Rectal smooth muscle tissue (tissue), 1 donor: ENCODE measurements around the gene IQCE.
"Not testable (repeated sequence)": the region's sequence is repeated elsewhere in the genome, so short reads cannot be mapped to it uniquely, and the experiment has no call there.

Experiments
- H3K27ac ChIP-seq: one replicate; pipeline ENCODE4 v1.7.0; 2013; ENCODE audit warnings: low read depth, low read length, inconsistent platforms
- H3K27me3 ChIP-seq: one replicate; pipeline ENCODE4 v1.7.0; 2013; ENCODE audit warnings: low read length; ENCODE audit not compliant: control insufficient read depth, insufficient read depth
- H3K36me3 ChIP-seq: one replicate; pipeline ENCODE4 v1.7.0; 2013; ENCODE audit warnings: low read length; ENCODE audit not compliant: control insufficient read depth, insufficient read depth
- H3K4me1 ChIP-seq: one replicate; pipeline ENCODE4 v1.7.0; 2013; ENCODE audit warnings: low read length; ENCODE audit not compliant: control insufficient read depth, insufficient read depth
- H3K4me3 ChIP-seq: one replicate; pipeline ENCODE4 v1.7.0; 2013; ENCODE audit warnings: low read length
- H3K9ac ChIP-seq: one replicate; pipeline ENCODE4 v1.7.0; 2013; ENCODE audit warnings: low read length

IQCE gene

GRCh38 chr7:2586326-2587020 is 27.7 kb downstream of the IQCE start:
- Histone ChIP-seq H3K4me1 (no peaks in the 10 kb centered on the region), H3K27me3 (no peaks in the 10 kb centered on the region), H3K9ac (no peak overlapping the region), H3K4me3 (no peak overlapping the region), H3K36me3 (peaks cover 16% of the 10 kb centered on the region), H3K27ac (no peak overlapping the region)

GRCh38 chr7:2587134-2587533 is 28.4 kb downstream of the IQCE start:
- no peak overlapping the region for H3K27ac ChIP-seq
- no peaks in the 10 kb centered on the region for H3K27me3 ChIP-seq
- peaks cover 16% of the 10 kb centered on the region for H3K36me3 ChIP-seq
- H3K9ac ChIP-seq = no peak overlapping the region
- H3K4me3 ChIP-seq = no peak overlapping the region
- H3K4me1 ChIP-seq = no peaks in the 10 kb centered on the region

GRCh38 chr7:2587778-2588177 is 29.0 kb downstream of the IQCE start:
- H3K4me1 ChIP-seq = no peaks in the 10 kb centered on the region
- no peak overlapping the region for H3K4me3 ChIP-seq
- H3K36me3 ChIP-seq = peaks cover 18% of the 10 kb centered on the region
- H3K9ac ChIP-seq = no peak overlapping the region
- H3K27me3 ChIP-seq = no peaks in the 10 kb centered on the region
- H3K27ac ChIP-seq = no peak overlapping the region

- Histone ChIP-seq H3K27me3 (no peaks in the 10 kb centered on the region), H3K4me3 (no peak overlapping the region), H3K9ac (no peak overlapping the region), H3K36me3 (peaks cover 20% of the 10 kb centered on the region), H3K4me1 (no peaks in the 10 kb centered on the region), H3K27ac (no peak overlapping the region)
Observed at GRCh38 chr7:2589341-2589740, 30.6 kb downstream of the IQCE start.

GRCh38 chr7:2589941-2590340 is 31.2 kb downstream of the IQCE start:
- H3K4me3 ChIP-seq, H3K9ac ChIP-seq, H3K4me1 ChIP-seq, H3K27ac ChIP-seq, H3K27me3 ChIP-seq: not testable (repeated sequence)
- peaks cover 25% of the 10 kb centered on the region for H3K36me3 ChIP-seq

GRCh38 chr7:2592375-2592865 is 33.6 kb downstream of the IQCE start:
- H3K27ac ChIP-seq = no peak overlapping the region
- no peaks in the 10 kb centered on the region for H3K4me1 ChIP-seq
- no peak overlapping the region for H3K9ac ChIP-seq
- H3K4me3 ChIP-seq = no peak overlapping the region
- H3K36me3 ChIP-seq = peaks cover 19% of the 10 kb centered on the region
- no peaks in the 10 kb centered on the region for H3K27me3 ChIP-seq

GRCh38 chr7:2593036-2593727 is 34.4 kb downstream of the IQCE start:
- no peak overlapping the region for H3K27ac ChIP-seq

GRCh38 chr7:2594599-2594998 is 35.8 kb downstream of the IQCE start:
- Histone ChIP-seq H3K4me1 (no peaks in the 10 kb centered on the region), H3K4me3 (no peak overlapping the region), H3K9ac (no peak overlapping the region), H3K27me3 (no peaks in the 10 kb centered on the region), H3K27ac (no peak overlapping the region), H3K36me3 (peaks cover 22% of the 10 kb centered on the region)

More at GRCh38 chr7:2593036-2593727, 34.4 kb downstream of the IQCE start:
- Histone ChIP-seq H3K27me3 (no peaks in the 10 kb centered on the region), H3K4me3 (no peak overlapping the region), H3K4me1 (no peaks in the 10 kb centered on the region), H3K9ac (no peak overlapping the region), H3K36me3 (peaks cover 19% of the 10 kb centered on the region)

GRCh38 chr7:2595258-2595860 is 36.6 kb downstream of the IQCE start:
- Histone ChIP-seq H3K9ac (no peak overlapping the region), H3K27ac (no peak overlapping the region), H3K27me3 (no peaks in the 10 kb centered on the region), H3K4me3 (no peak overlapping the region), H3K36me3 (peaks cover 18% of the 10 kb centered on the region), H3K4me1 (no peaks in the 10 kb centered on the region)

- peaks cover 25% of the 10 kb centered on the region for H3K36me3 ChIP-seq
Observed at GRCh38 chr7:2596464-2597272, 37.9 kb downstream of the IQCE start.

GRCh38 chr7:2597273-2597640 is 38.5 kb downstream of the IQCE start:
- peaks cover 25% of the 10 kb centered on the region for H3K36me3 ChIP-seq

More at GRCh38 chr7:2596464-2597272, 37.9 kb downstream of the IQCE start:
- Histone ChIP-seq H3K9ac (no peak overlapping the region), H3K27ac (no peak overlapping the region), H3K4me3 (no peak overlapping the region), H3K27me3 (no peaks in the 10 kb centered on the region), H3K4me1 (no peaks in the 10 kb centered on the region)

More at GRCh38 chr7:2597273-2597640, 38.5 kb downstream of the IQCE start:
- no peak overlapping the region for H3K9ac ChIP-seq
- no peak overlapping the region for H3K4me3 ChIP-seq
- H3K4me1 ChIP-seq = no peaks in the 10 kb centered on the region
- H3K27ac ChIP-seq = no peak overlapping the region
- no peaks in the 10 kb centered on the region for H3K27me3 ChIP-seq
